Lower leg skin (tissue), 4 donors: Measurements from ENCODE around the gene KRT81. TPM values are rescaled to one million over a fixed set of nuclear protein-coding genes. Genes with fewer than 3 reads are reported as not detected.
A peak's percentile ranks its signal among the peaks of the same experiment; 100 is the strongest.

Experiments
- DNase-seq, 2 donors: peaks; one replicate each; pipeline ENCODE4 v3.0.0-alpha.2; 2019; ENCODE audit warnings: low spot score in 2 of 2
- H3K4me3 ChIP-seq: fragments of 200-600 bp; sonication (generic); 2 replicates; pipeline ENCODE4 v1.5.1; 2017; ENCODE audit warnings: mild to moderate bottlenecking, low read depth; ENCODE audit not compliant: poor library complexity, severe bottlenecking
- POLR2A ChIP-seq, 2 donors: fragments of 450-650 bp; IDR thresholded peaks; one replicate each; pipeline ENCODE4 v1.6.1; 2016 to 2017; ENCODE audit warnings: antibody characterized with exemption in 2 of 2, mild to moderate bottlenecking in 1 of 2, moderate library complexity in 1 of 2
- WGBS, 2 donors: methylation state at CpG; one replicate each; pipeline ENCODE4 v1.1.5; 2018; 5-methylcytosine and 5-hydroxymethylcytosine counted together
- intact Hi-C: fragments of 100-400 bp; cut with DNase I; formaldehyde crosslinking; loops from one replicate; pipeline ENCODE4 v1.15.0; 2023; ENCODE audit warnings: low total_unique reads
- total RNA-seq, 4 donors: library from RNA; depleted of rRNA; stranded (reverse); fragments of >200 nt; gene quantifications; one replicate each; pipeline ENCODE4 v1.1.0, GENCODE V29; 2016
- TF ChIP-seq, protein P1 (sequence below), 3 donors: fragments of 450-650 bp; IDR thresholded peaks; one replicate each; pipeline ENCODE4 v1.5.1; 2016; ENCODE audit warnings: antibody characterized with exemption in 3 of 3, mild to moderate bottlenecking in 3 of 3, moderate library complexity in 2 of 3

KRT81 gene
- total RNA-seq, 4 donors from 2014 or later, result 0.37 to 204 (median 10.6) TPM; not detected in 1

- intact Hi-C loops, result no loop called here
- TF ChIP-seq, protein P1, sequence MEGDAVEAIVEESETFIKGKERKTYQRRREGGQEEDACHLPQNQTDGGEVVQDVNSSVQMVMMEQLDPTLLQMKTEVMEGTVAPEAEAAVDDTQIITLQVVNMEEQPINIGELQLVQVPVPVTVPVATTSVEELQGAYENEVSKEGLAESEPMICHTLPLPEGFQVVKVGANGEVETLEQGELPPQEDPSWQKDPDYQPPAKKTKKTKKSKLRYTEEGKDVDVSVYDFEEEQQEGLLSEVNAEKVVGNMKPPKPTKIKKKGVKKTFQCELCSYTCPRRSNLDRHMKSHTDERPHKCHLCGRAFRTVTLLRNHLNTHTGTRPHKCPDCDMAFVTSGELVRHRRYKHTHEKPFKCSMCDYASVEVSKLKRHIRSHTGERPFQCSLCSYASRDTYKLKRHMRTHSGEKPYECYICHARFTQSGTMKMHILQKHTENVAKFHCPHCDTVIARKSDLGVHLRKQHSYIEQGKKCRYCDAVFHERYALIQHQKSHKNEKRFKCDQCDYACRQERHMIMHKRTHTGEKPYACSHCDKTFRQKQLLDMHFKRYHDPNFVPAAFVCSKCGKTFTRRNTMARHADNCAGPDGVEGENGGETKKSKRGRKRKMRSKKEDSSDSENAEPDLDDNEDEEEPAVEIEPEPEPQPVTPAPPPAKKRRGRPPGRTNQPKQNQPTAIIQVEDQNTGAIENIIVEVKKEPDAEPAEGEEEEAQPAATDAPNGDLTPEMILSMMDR (IDR thresholded peaks at IDR 0.05), result no peak
- TF ChIP-seq POLR2A (IDR thresholded peaks at IDR 0.05), result no peak
- peak in 1 of 2 donors; percentile 34 for DNase-seq
- H3K4me3 ChIP-seq, result no peak overlapping the region
- 48 to 88% methylated on average over 2 of the region's 2 CpGs for WGBS, 2 donors
These were observed 51.6 kb downstream of the KRT81 start for GRCh38 chr12:52239767-52240166.

- intact Hi-C loops, result no loop called here
- H3K4me3 ChIP-seq, result no peak overlapping the region
- TF ChIP-seq POLR2A (IDR thresholded peaks at IDR 0.05), result no peak
- TF ChIP-seq, protein P1 (IDR thresholded peaks at IDR 0.05), result no peak
- DNase-seq, result no peak
- WGBS, 2 donors, result 92% methylated on average over 7 of the region's 7 CpGs
These were observed 52.3 kb downstream of the KRT81 start for GRCh38 chr12:52238916-52239646.

DNA sequence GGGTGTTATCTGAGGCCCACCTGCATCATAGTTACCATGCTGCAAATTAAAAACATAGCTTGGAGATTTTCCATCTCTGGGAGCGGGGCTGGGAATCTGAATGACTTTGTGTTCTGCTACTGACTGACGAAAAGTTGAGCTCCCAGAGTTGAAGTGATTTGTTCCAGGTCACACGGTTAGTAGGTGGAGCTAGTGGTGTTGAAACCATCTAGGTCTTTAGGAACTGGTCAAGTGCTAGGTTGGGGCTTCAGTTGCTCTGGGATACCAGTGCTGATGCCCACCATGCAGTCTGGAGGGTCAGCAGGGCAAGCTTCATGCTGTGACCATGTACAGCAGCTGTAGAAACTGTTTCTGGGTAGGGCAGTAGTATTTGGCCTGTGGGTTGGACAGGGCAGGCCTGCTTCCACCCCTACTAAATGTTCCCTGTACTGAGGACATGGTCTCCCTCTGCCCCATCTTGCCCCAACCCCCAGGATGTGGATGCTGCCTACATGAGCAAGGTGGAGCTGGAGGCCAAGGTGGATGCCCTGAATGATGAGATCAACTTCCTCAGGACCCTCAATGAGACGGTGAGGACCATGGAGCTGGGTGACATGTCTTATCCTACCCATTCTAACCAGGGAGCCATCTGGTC is 53.0 kb downstream of the KRT81 start:
- intact Hi-C loops, result no loop called here
- WGBS, 2 donors, result 87 to 90% methylated on average over 4 of the region's 4 CpGs
- TF ChIP-seq, protein P1 (IDR thresholded peaks at IDR 0.05), result no peak
- no peak overlapping the region for H3K4me3 ChIP-seq
- DNase-seq, result peak in 1 of 2 donors; percentile 36

- H3K4me3 ChIP-seq, result no peak overlapping the region
- TF ChIP-seq, protein P1 (IDR thresholded peaks at IDR 0.05), result no peak
- no peak for TF ChIP-seq POLR2A (IDR thresholded peaks at IDR 0.05)
- DNase-seq, result peak in 1 of 2 donors; percentile 52
- WGBS, 2 donors, result 93 to 94% methylated on average over 3 of the region's 3 CpGs
- intact Hi-C loops, result no loop called here
These were observed 54.8 kb downstream of the KRT81 start for GRCh38 chr12:52236386-52237050.

Other genes starting within 250 kb of the KRT81 start
- gene NR4A1, start 240.1 kb downstream of the KRT81 start, total RNA-seq, result 100 to 1,000 TPM in 2 of 4 donors, 10 to 100 TPM in 2; 28.7 to 121 (median 105) TPM
- 10 to 100 TPM; 42.6 to 71.6 (median 55.2) TPM for gene ATG101, start 221.6 kb downstream of the KRT81 start, total RNA-seq
- under 1 TPM in 1 of 4 donors, not detected in 3; 0.71 TPM for gene SMIM41, start 211.8 kb downstream of the KRT81 start, total RNA-seq
- 100 to 1,000 TPM; 269 to 349 (median 275) TPM for gene KRT80, start 99.5 kb downstream of the KRT81 start, total RNA-seq
- 100 to 1,000 TPM in 2 of 4 donors, 10 to 100 TPM in 2; 28.2 to 206 (median 125) TPM for gene KRT7, start 58.3 kb downstream of the KRT81 start, total RNA-seq
- 100 to 1,000 TPM in 1 of 4 donors, 1 to 10 TPM in 1, under 1 TPM in 1, not detected in 1; 0.86 to 298 (median 10.0) TPM for gene KRT86, start 16.9 kb downstream of the KRT81 start, total RNA-seq
- gene KRT83, start 29.9 kb upstream of the KRT81 start, total RNA-seq, result 10 to 100 TPM in 1 of 4 donors, 1 to 10 TPM in 1, not detected in 2; 2.1 to 34.7 TPM
- gene KRT85, start 75.9 kb upstream of the KRT81 start, total RNA-seq, result 100 to 1,000 TPM in 1 of 4 donors, 1 to 10 TPM in 1, under 1 TPM in 1, not detected in 1; 0.15 to 101 (median 8.3) TPM
- gene KRT84, start 94.1 kb upstream of the KRT81 start, total RNA-seq, result under 1 TPM in 2 of 4 donors, not detected in 2; 0.46 to 0.75 TPM
- gene KRT82, start 114.8 kb upstream of the KRT81 start, total RNA-seq, result 10 to 100 TPM in 1 of 4 donors, under 1 TPM in 1, not detected in 2; 0.46 to 10.3 TPM
- gene KRT75, start 142.8 kb upstream of the KRT81 start, total RNA-seq, result 10 to 100 TPM in 1 of 4 donors, 1 to 10 TPM in 3; 1.6 to 31.9 (median 4.9) TPM
- gene KRT6B, start 160.6 kb upstream of the KRT81 start, total RNA-seq, result 100 to 1,000 TPM in 2 of 4 donors, 10 to 100 TPM in 2; 49.8 to 441 (median 157) TPM
- 10 to 100 TPM in 1 of 4 donors, 1 to 10 TPM in 1, under 1 TPM in 1, not detected in 1; 0.13 to 11.0 (median 1.0) TPM for gene KRT6C, start 182.3 kb upstream of the KRT81 start, total RNA-seq
- gene KRT6A, start 201.7 kb upstream of the KRT81 start, total RNA-seq, result 100 to 1,000 TPM in 2 of 4 donors, 10 to 100 TPM in 2; 75.3 to 617 (median 182) TPM
- 1,000 to 10,000 TPM; 2,541 to 6,567 (median 4,278) TPM for gene KRT5, start 228.9 kb upstream of the KRT81 start, total RNA-seq